HG02943 (cell line): ENCODE data around the gene PTPRG.

Experiments
- ATAC-seq: cut with Tn5 transposase; IDR thresholded peaks from one replicate; pipeline ENCODE4 v1.9.1; 2021; ENCODE audit warnings: mild to moderate bottlenecking, low read depth, moderate library complexity; ENCODE audit not compliant: unreplicated experiment

Gene PTPRG

DNA sequence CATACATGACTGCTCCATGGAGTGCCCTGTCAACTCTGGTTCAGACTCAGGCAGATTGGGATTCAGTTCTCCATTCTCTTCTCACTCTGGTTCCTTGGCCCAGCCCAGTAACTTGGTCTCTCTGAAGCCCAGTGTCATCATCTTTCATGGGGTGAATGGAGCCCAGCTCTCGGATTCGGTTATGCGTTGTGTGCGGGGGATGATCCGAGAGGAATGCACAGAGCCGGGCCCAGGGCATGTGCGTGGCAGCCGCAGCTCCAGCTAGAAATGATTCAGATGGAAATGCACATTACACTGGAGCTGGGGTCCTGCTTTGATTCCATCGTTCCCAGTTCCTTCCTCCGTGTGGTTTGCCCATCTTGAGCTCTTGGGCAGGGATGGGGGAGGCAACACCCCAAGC, 622.6 kb downstream of the PTPRG start:
- ATAC-seq, result no peak

- ATAC-seq, result no peak
Measured at GRCh38 chr3:62184559-62184958, 623.2 kb downstream of the PTPRG start.

GRCh38 chr3:62187022-62187431, 625.7 kb downstream of the PTPRG start:
- ATAC-seq, result no peak

DNA sequence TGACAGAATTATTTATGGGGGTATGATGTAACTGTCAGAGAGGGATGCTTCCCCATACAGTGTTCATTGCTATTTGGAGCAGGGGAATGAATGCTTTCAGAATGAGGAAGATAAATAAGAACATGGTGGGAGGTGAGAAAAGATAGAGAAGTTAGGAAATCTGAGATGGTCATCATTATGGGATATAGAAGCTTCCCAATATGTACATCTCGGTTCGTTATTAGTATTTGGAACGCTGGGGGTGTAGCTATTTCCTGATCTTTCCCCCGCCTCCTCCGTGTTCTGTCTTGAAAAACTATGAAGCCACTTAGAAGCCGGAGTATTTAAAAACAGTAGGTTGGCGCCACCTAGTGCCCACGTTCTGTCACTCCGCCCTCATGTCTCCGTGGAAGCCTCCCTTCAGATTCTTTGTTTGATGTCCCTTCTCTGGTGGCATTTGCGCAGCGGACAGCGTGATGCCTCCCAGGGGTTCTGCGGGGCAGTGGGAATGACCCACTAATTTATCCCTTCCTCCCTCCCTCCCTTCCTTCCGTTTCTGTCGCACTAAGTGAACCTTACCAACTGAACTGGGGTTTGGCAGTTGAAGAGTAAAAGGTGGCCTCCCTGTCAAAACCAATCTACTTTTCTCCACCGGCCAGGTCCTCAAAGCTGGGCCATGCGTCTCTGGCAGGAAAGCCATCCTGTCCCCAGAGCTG, 627.5 kb downstream of the PTPRG start:
- peak; percentile 67 for ATAC-seq

DNA sequence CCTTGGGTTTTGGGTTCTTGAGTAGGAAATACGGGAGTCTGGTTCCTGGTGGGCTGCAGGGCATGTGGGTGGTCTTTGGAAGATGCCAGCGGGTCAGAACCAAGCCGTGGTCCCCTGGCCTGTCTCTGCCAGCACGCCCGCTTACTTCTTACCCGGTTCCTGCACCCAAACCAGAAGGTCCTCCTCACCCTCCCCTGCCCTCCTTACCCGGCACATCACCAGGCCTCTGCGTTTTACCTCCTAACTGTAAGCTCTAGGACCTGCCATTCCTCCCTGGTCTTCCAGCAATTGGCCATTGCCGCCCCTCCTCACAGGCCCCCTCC, 628.0 kb downstream of the PTPRG start:
- no peak for ATAC-seq

DNA sequence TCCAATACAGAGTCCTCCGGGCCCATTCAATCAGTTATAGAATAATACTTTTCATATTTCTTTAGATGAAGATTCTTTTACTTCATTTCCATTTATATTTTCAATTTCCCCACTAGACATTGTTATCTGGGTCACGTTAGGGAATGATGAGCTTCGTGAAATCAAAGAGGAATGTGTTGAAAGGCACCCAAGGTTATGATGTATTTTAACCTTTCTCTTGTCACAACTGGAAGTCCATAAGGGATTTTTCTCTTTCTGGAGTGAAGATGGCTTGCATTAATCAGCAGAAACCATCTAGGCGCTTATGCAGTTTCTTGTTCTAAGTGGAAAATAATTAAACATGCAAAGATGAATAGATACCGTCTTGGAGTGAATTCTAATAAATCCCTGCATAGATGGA, 631.5 kb downstream of the PTPRG start:
- no peak for ATAC-seq

GRCh38 chr3:62193586-62194345, 632.4 kb downstream of the PTPRG start:
- no peak for ATAC-seq

GRCh38 chr3:62197350-62198012, 636.1 kb downstream of the PTPRG start:
- ATAC-seq, result no peak

GRCh38 chr3:62199126-62199525, 637.8 kb downstream of the PTPRG start:
- no peak for ATAC-seq

DNA sequence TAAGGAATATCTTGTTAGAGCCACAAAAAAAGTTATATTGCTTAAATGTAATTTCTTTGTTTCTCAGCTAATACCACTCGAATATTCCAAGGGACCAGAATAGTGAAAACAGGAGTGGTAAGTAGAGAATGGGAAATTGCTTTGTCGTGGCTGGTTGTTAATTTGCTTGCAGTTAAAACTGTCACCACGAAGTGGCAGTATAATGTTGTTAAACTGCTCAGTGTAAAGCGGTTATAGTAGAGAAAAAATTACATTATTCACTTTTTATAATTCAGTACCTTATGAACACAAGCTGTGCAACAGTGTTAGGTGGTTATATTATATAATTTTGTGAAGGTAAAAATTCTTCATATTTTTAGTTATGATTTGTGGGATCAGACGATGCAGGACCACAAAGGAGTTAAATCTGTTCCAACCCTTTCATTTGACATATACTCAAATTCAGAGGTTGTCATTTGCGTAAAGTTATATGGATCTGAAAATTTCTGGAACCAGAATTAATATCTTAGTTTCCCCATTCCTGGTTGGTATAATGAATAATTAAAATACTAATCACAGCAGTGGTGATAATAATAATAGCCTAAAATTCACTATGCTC, 640.2 kb downstream of the PTPRG start:
- ATAC-seq, result no peak

DNA sequence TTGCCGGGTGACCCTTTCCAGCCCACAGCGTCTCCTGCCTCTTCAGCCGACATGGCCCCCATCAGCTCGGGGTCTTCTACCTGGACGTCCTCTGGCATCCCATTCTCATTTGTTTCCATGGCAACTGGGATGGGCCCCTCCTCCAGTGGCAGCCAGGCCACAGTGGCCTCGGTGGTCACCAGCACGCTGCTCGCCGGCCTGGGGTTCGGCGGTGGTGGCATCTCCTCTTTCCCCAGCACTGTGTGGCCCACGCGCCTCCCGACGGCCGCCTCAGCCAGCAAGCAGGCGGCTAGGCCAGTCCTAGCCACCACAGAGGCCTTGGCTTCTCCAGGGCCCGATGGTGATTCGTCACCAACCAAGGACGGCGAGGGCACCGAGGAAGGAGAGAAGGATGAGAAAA, 641.8 kb downstream of the PTPRG start:
- ATAC-seq, result no peak

DNA sequence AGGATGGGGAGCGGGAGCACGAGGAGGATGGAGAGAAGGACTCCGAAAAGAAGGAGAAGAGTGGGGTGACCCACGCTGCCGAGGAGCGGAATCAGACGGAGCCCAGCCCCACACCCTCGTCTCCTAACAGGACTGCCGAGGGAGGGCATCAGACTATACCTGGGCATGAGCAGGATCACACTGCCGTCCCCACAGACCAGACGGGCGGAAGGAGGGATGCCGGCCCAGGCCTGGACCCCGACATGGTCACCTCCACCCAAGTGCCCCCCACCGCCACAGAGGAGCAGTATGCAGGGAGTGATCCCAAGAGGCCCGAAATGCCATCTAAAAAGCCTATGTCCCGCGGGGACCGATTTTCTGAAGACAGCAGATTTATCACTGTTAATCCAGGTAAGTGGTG, 642.2 kb downstream of the PTPRG start:
- no peak for ATAC-seq

DNA sequence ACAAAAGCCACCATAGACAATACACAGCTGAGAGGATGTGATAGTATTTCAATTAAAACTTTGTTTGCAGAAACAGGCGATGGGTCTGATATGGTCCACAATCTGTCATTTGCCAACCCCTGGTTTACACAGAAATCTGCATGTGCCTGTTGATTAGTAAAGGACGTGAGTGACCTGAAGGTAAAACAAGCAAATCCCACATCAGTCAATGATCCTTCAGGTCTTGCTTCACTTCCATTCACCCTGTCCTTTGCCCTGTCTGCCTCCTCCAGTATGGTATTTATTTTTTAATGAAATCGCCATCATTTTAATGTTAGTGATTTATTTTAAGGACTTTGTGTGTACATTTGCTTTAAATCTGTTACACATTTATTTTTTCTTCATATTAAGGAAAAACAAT, 645.8 kb downstream of the PTPRG start:
- no peak for ATAC-seq

- no peak for ATAC-seq
Measured at GRCh38 chr3:62208385-62208784, 647.0 kb downstream of the PTPRG start.

DNA sequence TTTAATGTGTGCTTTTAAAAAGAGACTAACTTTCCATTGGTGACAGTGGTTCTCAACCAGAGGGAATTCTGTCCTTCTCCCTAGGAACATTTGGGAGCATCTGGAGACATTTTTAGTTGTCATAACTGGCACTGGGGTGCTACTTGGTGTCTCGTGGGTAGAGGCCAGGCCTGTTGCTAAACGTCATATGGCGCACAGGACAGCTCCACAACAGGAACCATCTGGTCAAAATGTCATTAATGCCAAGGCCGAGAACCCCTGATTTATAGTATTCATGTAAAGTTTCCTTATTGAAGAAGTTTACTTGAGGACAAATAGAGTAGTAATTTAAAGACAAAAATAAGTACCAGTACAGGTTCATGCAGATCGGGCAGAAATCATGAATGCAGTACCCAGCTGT, 647.7 kb downstream of the PTPRG start:
- no peak for ATAC-seq

DNA sequence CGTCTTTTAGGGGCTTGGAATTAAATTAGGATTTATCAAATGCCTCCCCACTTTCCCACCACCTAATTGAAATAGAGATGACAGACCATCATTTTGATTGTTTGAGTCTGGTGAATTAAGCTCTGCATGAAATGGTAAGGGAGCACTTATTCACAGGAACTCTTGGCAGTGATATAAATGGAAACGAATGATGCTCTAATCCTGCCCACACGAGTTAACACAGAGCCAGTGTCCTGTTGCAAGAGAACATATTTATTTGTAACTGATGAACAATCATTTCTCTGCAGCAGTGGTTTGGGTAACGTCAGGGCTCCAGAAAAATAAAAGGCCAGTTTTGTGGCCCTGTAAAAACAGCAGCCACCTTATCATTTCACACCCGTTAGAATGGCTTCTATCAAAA, 648.6 kb downstream of the PTPRG start:
- no peak for ATAC-seq

DNA sequence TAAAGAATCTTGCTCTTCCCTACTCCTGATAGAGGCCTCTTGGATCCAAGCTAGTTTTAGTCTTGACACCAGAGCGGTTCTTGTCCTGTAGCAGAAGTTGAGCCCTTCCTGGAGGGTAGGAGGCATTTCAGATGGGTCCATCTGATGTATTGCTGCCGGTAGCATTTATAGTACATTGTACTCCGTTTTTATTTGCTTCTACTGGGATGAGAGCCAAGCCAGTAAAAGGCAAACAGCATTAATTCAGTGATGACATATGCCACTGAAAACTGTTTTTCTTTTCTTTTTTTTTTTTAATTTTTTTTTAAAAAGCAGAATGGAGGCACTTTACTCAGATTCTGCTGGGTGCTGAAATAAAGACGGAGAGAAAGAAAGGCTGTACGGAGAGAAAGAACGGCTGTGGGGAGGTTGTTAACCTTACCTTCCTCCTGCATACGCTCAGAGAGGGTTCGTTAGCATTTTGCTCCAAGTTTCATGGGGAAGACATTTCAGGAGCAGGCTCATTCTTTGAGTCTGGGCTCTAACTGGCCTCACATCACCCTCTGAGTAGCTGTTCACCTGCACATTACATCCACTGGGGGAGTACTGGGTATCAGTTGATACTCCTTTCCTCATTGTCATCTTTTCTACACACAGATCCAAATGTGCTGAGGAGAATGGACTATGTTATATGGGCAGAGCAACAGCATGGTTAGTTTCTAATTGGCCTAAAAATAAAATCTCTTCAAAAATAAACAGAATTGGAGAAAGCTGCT, 650.5 kb downstream of the PTPRG start:
- ATAC-seq, result no peak

DNA sequence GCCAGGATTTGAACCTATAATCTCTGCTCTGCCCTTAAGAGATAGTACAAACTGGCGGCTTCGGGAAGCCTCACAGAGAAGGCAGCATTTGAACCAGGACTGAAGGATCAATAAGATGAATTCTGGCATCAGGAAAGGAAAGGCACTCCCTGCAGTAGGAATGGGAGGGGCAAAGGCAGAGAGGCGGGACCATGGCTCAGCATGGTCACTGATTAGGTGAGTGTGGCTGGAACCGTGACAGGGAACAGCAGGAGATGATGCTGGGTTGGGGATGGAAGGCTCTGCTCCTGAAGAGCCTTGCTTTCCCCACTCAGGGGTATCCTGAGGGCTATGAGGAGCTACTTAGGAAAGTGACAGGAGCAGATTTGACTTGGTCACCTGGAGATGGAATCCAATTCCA, 653.5 kb downstream of the PTPRG start:
- no peak for ATAC-seq

DNA sequence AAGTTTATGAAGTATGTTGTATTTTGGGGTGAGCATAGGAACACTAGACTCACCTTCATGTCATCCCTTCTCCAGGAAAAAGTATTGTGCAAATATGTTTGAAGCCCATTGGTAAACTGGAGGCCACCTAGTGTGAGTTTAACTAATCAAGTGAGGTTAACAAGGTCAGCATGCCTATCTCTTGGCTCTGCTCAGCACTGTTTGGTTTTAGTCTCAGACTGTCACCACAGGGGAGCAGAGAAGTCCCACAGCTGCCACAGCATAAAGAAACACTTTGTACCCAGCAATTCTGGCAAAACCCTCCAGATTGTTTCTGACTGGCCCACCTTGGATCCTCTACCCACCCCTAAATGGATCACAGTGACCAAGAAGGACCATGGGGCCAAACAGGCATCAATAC, 659.2 kb downstream of the PTPRG start:
- ATAC-seq, result no peak

GRCh38 chr3:62225051-62225450, 663.7 kb downstream of the PTPRG start:
- no peak for ATAC-seq
